Upper lobe of left lung (tissue), 4 donors: ENCODE data around the gene KSR2.

Experiments
- EP300 ChIP-seq, 4 donors: sonication (generic); formaldehyde crosslinking; IDR thresholded peaks; one replicate each; pipeline ENCODE4 v1.5.1; 2017; ENCODE audit warnings: antibody characterized with exemption in 4 of 4, control low read depth in 2 of 4
- POLR2A ChIP-seq, 4 donors: fragments of 450-650 bp; IDR thresholded peaks; one replicate each; pipeline ENCODE4 v1.5.1; 2016 to 2017; ENCODE audit warnings: antibody characterized with exemption in 4 of 4, mild to moderate bottlenecking in 2 of 4
- POLR2AphosphoS5 ChIP-seq, 2 donors: sonication (generic); formaldehyde crosslinking; IDR thresholded peaks; one replicate each; pipeline ENCODE4 v1.5.1; 2017; ENCODE audit warnings: antibody characterized with exemption in 2 of 2
- TF ChIP-seq, protein P1 (sequence below), 6 experiments: fragments of 450-650 bp in 4 of 6; fragments of 200-600 bp in 2 of 6; sonication (generic) in 2 of 6; IDR thresholded peaks; one replicate each; pipeline ENCODE4 v1.5.1; 2016 to 2019; ENCODE audit warnings: antibody characterized with exemption in 6 of 6

DNA sequence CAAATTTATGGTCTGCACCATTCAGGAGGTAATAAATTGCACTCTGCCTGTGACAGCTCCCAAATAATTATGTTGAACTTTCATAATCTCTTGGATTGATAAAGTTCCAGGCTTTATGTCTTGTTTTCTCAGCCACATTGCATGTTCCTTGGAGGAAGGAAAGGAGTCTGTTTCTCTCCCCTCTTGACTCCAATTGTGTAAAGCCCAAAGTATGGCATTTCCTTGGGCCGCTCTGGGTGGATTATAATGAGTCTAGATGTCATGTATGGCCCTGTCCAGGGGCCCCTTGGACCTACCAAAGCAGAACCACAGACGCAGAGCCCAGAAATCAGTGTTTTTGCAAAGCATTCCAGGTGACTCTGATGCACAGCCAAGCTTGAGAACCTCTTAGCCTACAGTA is 160.8 kb downstream of the KSR2 start:
- TF ChIP-seq EP300 (IDR thresholded peaks at IDR 0.05): no peak
- TF ChIP-seq, protein P1, sequence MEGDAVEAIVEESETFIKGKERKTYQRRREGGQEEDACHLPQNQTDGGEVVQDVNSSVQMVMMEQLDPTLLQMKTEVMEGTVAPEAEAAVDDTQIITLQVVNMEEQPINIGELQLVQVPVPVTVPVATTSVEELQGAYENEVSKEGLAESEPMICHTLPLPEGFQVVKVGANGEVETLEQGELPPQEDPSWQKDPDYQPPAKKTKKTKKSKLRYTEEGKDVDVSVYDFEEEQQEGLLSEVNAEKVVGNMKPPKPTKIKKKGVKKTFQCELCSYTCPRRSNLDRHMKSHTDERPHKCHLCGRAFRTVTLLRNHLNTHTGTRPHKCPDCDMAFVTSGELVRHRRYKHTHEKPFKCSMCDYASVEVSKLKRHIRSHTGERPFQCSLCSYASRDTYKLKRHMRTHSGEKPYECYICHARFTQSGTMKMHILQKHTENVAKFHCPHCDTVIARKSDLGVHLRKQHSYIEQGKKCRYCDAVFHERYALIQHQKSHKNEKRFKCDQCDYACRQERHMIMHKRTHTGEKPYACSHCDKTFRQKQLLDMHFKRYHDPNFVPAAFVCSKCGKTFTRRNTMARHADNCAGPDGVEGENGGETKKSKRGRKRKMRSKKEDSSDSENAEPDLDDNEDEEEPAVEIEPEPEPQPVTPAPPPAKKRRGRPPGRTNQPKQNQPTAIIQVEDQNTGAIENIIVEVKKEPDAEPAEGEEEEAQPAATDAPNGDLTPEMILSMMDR (IDR thresholded peaks at IDR 0.05): no peak
- TF ChIP-seq POLR2AphosphoS5 (IDR thresholded peaks at IDR 0.05): no peak
- TF ChIP-seq POLR2A (IDR thresholded peaks at IDR 0.05): no peak
